H9 (cell line): ENCODE measurements around the gene ZNF215. TPM values are rescaled to one million over a fixed set of nuclear protein-coding genes. Genes with fewer than 3 reads are reported as not detected.

Experiments
- DNase-seq: peaks from one replicate; pipeline ENCODE4 v3.0.0-alpha.2; 2017
- H2AFZ ChIP-seq: one replicate; pipeline ENCODE4 v1.6.1; 2013; ENCODE audit warnings: mild to moderate bottlenecking, low read length, control low read depth, moderate library complexity
- H2AK5ac ChIP-seq: 2 replicates; pipeline ENCODE4 v1.6.1; 2013; ENCODE audit warnings: low read length, control low read depth, mixed read lengths; ENCODE audit not compliant: insufficient read length
- H2BK120ac ChIP-seq: one replicate; pipeline ENCODE4 v1.6.1; 2013; ENCODE audit warnings: low read depth, mild to moderate bottlenecking, low read length, control low read depth, inconsistent platforms; ENCODE audit not compliant: poor library complexity, severe bottlenecking
- H2BK12ac ChIP-seq: 2 replicates; pipeline ENCODE4 v1.6.1; 2013; ENCODE audit warnings: low read length, control low read depth, mixed read lengths, low read depth; ENCODE audit not compliant: insufficient read length
- H2BK15ac ChIP-seq: 2 replicates; pipeline ENCODE4 v1.6.1; 2013; ENCODE audit warnings: low read depth, low read length, control low read depth
- H2BK20ac ChIP-seq: one replicate; pipeline ENCODE4 v1.6.1; 2013; ENCODE audit warnings: low read depth, mild to moderate bottlenecking, low read length, control low read depth, inconsistent platforms; ENCODE audit not compliant: poor library complexity, severe bottlenecking
- H2BK5ac ChIP-seq: 2 replicates; pipeline ENCODE4 v1.6.1; 2013; ENCODE audit warnings: low read length, control low read depth, mixed read lengths; ENCODE audit not compliant: insufficient read length
- H3K14ac ChIP-seq: 2 replicates; pipeline ENCODE4 v1.6.1; 2013; ENCODE audit warnings: low read length, control low read depth; ENCODE audit not compliant: insufficient read depth
- H3K18ac ChIP-seq: 2 replicates; pipeline ENCODE4 v1.6.1; 2013; ENCODE audit warnings: low read depth, mild to moderate bottlenecking, mixed read lengths, low read length, control low read depth; ENCODE audit not compliant: insufficient read length
- H3K23ac ChIP-seq: 2 replicates; pipeline ENCODE4 v1.6.1; 2013; ENCODE audit warnings: low read length, control low read depth, mixed read lengths, low read depth; ENCODE audit not compliant: insufficient read length
- H3K23me2 ChIP-seq: 2 replicates; pipeline ENCODE4 v1.6.1; 2013; ENCODE audit warnings: low read depth, mild to moderate bottlenecking, mixed read lengths, low read length, control low read depth; ENCODE audit not compliant: insufficient read length, poor library complexity, severe bottlenecking
- H3K27ac ChIP-seq: 2 replicates; pipeline ENCODE4 v1.5.1; 2013; ENCODE audit warnings: low read length, control low read depth, mixed read lengths, low read depth; ENCODE audit not compliant: insufficient read length
- H3K27me3 ChIP-seq: 2 replicates; pipeline ENCODE4 v1.6.1; 2013; ENCODE audit warnings: low read length, control low read depth, inconsistent platforms; ENCODE audit not compliant: insufficient read depth
- H3K4ac ChIP-seq: 2 replicates; pipeline ENCODE4 v1.6.1; 2013; ENCODE audit warnings: low read depth, mild to moderate bottlenecking, control low read depth, inconsistent platforms, low read length, moderate library complexity
- H3K4me1 ChIP-seq: 2 replicates; pipeline ENCODE4 v1.6.1; 2013; ENCODE audit warnings: low read length, control low read depth, inconsistent platforms; ENCODE audit not compliant: insufficient read depth
- H3K4me2 ChIP-seq: 2 replicates; pipeline ENCODE4 v1.6.1; 2013; ENCODE audit warnings: low read length, control low read depth, mixed read lengths; ENCODE audit not compliant: insufficient read length, insufficient read depth
- H3K56ac ChIP-seq: 2 replicates; pipeline ENCODE4 v1.6.1; 2013; ENCODE audit warnings: low read depth, mild to moderate bottlenecking, mixed read lengths, low read length, control low read depth; ENCODE audit not compliant: insufficient read length
- H3K79me1 ChIP-seq: 2 replicates; pipeline ENCODE4 v1.6.1; 2013; ENCODE audit warnings: low read depth, mild to moderate bottlenecking, moderate library complexity, low read length, control low read depth, inconsistent platforms; ENCODE audit not compliant: insufficient read depth, poor library complexity, severe bottlenecking
- H3K79me2 ChIP-seq: 2 replicates; pipeline ENCODE4 v1.6.1; 2013; ENCODE audit warnings: low read length, control low read depth, inconsistent platforms; ENCODE audit not compliant: insufficient read depth
- H3K9ac ChIP-seq: 2 replicates; pipeline ENCODE4 v1.6.1; 2013; ENCODE audit warnings: low read length, control low read depth, mixed read lengths; ENCODE audit not compliant: insufficient read length; ENCODE audit errors: extremely low read depth
- H3K9me3 ChIP-seq: one replicate; pipeline ENCODE4 v1.6.1; 2013; ENCODE audit warnings: low read depth, low read length, inconsistent platforms; ENCODE audit not compliant: control insufficient read depth
- H3T11ph ChIP-seq: one replicate; pipeline ENCODE4 v1.6.1; 2013; ENCODE audit warnings: mild to moderate bottlenecking, low read length, control low read depth, inconsistent platforms
- H4K20me1 ChIP-seq: one replicate; pipeline ENCODE4 v1.6.1; 2013; ENCODE audit not compliant: control insufficient read depth, insufficient read length, insufficient read depth
- H4K5ac ChIP-seq: 2 replicates; pipeline ENCODE4 v1.6.1; 2013; ENCODE audit warnings: low read depth, mild to moderate bottlenecking, mixed read lengths, low read length, control low read depth; ENCODE audit not compliant: insufficient read length
- H4K8ac ChIP-seq: replicated peaks from 2 replicates; pipeline ENCODE4 v1.6.1; 2013; ENCODE audit warnings: low read length, control low read depth, mixed read lengths, low read depth; ENCODE audit not compliant: insufficient read length
- H4K91ac ChIP-seq: 2 replicates; pipeline ENCODE4 v1.6.1; 2013; ENCODE audit warnings: low read depth, mild to moderate bottlenecking, moderate library complexity, mixed read lengths, low read length, control low read depth; ENCODE audit not compliant: insufficient read length
- H3K27ac Mint-ChIP-seq, 3 experiments: 2 replicates in 2 of 3; 3 replicates in 1 of 3; pipeline ENCODE4 v1.8.0; 2020 to 2021; ENCODE audit warnings: mixed read lengths in 3 of 3, mild to moderate bottlenecking in 1 of 3, moderate library complexity in 1 of 3
- H3K27me3 Mint-ChIP-seq: 2 replicates; pipeline ENCODE4 v1.8.0; 2021; ENCODE audit warnings: low read depth, mild to moderate bottlenecking, moderate library complexity, mixed read lengths
- H3K36me3 Mint-ChIP-seq, 3 experiments: 2 replicates in 2 of 3; 3 replicates in 1 of 3; pipeline ENCODE4 v1.8.0; 2020 to 2021; ENCODE audit warnings: low read depth in 3 of 3, mixed read lengths in 3 of 3; ENCODE audit not compliant: insufficient read depth in 1 of 3
- H3K4me1 Mint-ChIP-seq, 2 experiments: 2 replicates each; pipeline ENCODE4 v1.8.0; 2020; ENCODE audit warnings: mixed read lengths in 2 of 2
- H3K4me3 Mint-ChIP-seq, 2 experiments: 2 replicates in 1 of 2; 3 replicates in 1 of 2; pipeline ENCODE4 v1.8.0; 2020 to 2021; ENCODE audit warnings: mild to moderate bottlenecking in 2 of 2, mixed read lengths in 2 of 2, moderate library complexity in 1 of 2
- H3K9me3 Mint-ChIP-seq, 2 experiments: 2 replicates in 1 of 2; 3 replicates in 1 of 2; pipeline ENCODE4 v1.8.0; 2020; ENCODE audit warnings: mild to moderate bottlenecking in 2 of 2, mixed read lengths in 2 of 2, moderate library complexity in 1 of 2
- WGBS: extraction: QIAGEN DNeasy Blood & Tissue Kit; methylation state at CpG from one replicate; pipeline ENCODE4 v1.1.7; 2013; ENCODE audit warnings: missing lambda C conversion rate, low lambda C conversion rate, mixed read lengths; ENCODE audit not compliant: insufficient read length; ENCODE audit errors: extremely low coverage; 5-methylcytosine and 5-hydroxymethylcytosine counted together
- long read RNA-seq: library from polyadenylated mRNA; unstranded; transcript quantifications from one replicate; pipeline ENCODE4 v2.0.0, GENCODE V29; 2020
- total RNA-seq: library from RNA; stranded (reverse); gene quantifications from 2 replicates; pipeline ENCODE4 v1.2.1, GENCODE V29; 2021
- TF ChIP-seq, protein P1 (sequence below): fragments of 200-600 bp; sonication (generic); conservative IDR thresholded peaks from 3 replicates; pipeline ENCODE4 v1.8.0; 2021; ENCODE audit warnings: antibody characterized with exemption, mild to moderate bottlenecking

ZNF215 gene
- total RNA-seq: 18.0 and 18.2 TPM in 2 replicates
- long read RNA-seq, transcript ZNF215-201 (7 exons, 3,448 nt): major isoform, 49 of 121 reads
- long read RNA-seq, transcript ZNF215-203 (6 exons, 1,602 nt): minor isoform, 7 of 121 reads
- long read RNA-seq, partial matches to known transcripts: 13 of 121 reads
- long read RNA-seq, other reads (novel, unspliced or antisense): 52 of 121 reads

DNA sequence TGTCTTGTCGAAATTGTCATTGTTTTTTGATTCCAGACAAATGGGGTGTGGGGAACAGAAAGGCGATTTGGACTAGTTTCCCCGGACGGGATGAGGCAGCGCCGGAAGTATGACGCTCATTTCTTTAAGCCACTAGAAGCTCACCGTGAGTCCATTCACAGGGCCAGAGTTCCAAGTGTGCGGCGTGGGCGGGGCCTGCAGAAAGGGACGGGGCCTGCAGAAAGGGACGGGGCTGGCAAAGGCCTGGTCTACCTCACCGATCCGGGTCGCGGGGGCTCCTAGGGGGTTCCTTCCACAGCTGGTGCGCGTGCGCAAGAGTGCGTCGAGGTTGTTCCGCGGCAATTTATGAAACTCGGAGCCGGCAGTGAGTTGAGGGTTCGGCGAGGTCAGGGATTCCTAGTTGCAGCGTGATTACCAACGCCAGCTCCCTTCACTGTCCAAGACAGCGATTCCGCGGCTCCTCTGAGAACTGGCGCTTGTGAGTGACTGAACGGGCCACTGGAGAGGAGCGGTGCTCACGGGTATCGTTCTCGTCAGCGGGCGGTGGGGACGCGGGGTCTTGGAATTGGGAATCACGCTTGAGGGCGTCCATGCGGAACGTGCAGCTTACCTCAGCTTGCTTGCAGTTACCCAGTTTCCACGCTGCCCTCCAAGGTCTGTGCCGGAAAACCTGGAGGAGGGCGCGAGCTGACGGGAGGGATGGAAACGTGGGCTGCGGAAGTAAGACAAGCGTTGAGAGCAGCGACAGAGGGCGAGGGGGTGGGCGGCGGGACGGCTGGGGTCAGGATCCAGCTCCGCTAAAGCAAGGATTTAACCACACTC, at the start of gene ZNF215:
Gene ZNF215, plus strand, starts transcription at position 219 of the 822 bp plus-strand sequence. CDS start 5,847 bp downstream, outside the sequence.
- Histone ChIP-seq H3K56ac (no peak within 1 kb of the TSS), H3K23ac (no peak within 1 kb of the TSS), H3K23me2 (peaks cover 7% of the 10 kb centered on the region), H3K9ac (peak within 1 kb of the TSS; percentile 78), H3T11ph (peak within 1 kb of the TSS; percentile 24), H3K4me1 (no peaks in the 10 kb centered on the region; the same call in 1 of the 2 replicates), H2AFZ (peak within 1 kb of the TSS; percentile 80), H3K9me3 (no peaks in the 10 kb centered on the region), H4K8ac (peak within 1 kb of the TSS; percentile 2), H4K91ac (no peak within 1 kb of the TSS), H2BK120ac (no peak within 1 kb of the TSS), H2AK5ac (no peak within 1 kb of the TSS), H3K14ac (peak within 1 kb of the TSS; percentile 80), H3K4ac (no peak within 1 kb of the TSS), H3K27ac (peak within 1 kb of the TSS; percentile 53), H2BK20ac (no peak within 1 kb of the TSS), H3K79me2 (peaks cover 1% of the 10 kb centered on the region; the same call in 1 of the 2 replicates), H2BK15ac (no peak within 1 kb of the TSS), H3K18ac (peak within 1 kb of the TSS; percentile 88), H3K27me3 (no peaks in the 10 kb centered on the region), H4K5ac (peak within 1 kb of the TSS; percentile 85), H2BK12ac (no peak within 1 kb of the TSS), H3K4me2 (peak within 1 kb of the TSS; percentile 100), H4K20me1 (no peaks in the 10 kb centered on the region), H2BK5ac (no peak within 1 kb of the TSS), H3K79me1 (no peaks in the 10 kb centered on the region)
- no peaks in the 10 kb centered on the region for H3K27me3 Mint-ChIP-seq
- H3K4me1 Mint-ChIP-seq: peaks cover 22 to 23% of the 10 kb centered on the region in 2 experiments
- TF ChIP-seq, protein P1, sequence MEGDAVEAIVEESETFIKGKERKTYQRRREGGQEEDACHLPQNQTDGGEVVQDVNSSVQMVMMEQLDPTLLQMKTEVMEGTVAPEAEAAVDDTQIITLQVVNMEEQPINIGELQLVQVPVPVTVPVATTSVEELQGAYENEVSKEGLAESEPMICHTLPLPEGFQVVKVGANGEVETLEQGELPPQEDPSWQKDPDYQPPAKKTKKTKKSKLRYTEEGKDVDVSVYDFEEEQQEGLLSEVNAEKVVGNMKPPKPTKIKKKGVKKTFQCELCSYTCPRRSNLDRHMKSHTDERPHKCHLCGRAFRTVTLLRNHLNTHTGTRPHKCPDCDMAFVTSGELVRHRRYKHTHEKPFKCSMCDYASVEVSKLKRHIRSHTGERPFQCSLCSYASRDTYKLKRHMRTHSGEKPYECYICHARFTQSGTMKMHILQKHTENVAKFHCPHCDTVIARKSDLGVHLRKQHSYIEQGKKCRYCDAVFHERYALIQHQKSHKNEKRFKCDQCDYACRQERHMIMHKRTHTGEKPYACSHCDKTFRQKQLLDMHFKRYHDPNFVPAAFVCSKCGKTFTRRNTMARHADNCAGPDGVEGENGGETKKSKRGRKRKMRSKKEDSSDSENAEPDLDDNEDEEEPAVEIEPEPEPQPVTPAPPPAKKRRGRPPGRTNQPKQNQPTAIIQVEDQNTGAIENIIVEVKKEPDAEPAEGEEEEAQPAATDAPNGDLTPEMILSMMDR: no peak
- DNase-seq: peak; percentile 97
- H3K4me3 Mint-ChIP-seq: peak within 1 kb of the TSS; percentile 96 to 97
- peaks cover 5 to 12% (median 10%) of the 10 kb centered on the region in 3 experiments; a peak in 5 of 7 replicates for H3K36me3 Mint-ChIP-seq
- no CpG with 5 or more reads among the region's 61 CpGs for WGBS
- no peaks in the 10 kb centered on the region for H3K9me3 Mint-ChIP-seq
- H3K27ac Mint-ChIP-seq: peak within 1 kb of the TSS; percentile 3 to 98 (median 86)
